Ishikawa (cell line): Measurements from ENCODE around the gene GPATCH3.

Experiments used
- CEBPB ChIP-seq: IDR thresholded peaks from 2 replicates; pipeline ENCODE4 v1.6.1; 2012
- CREB1 ChIP-seq: IDR thresholded peaks from 2 replicates; pipeline ENCODE4 v1.6.1; 2012; ENCODE audit warnings: low read depth
- EGR1 ChIP-seq: IDR thresholded peaks from 2 replicates; pipeline ENCODE4 v1.6.1; 2012
- EP300 ChIP-seq: IDR thresholded peaks from 2 replicates; pipeline ENCODE4 v1.6.1; 2012; ENCODE audit warnings: borderline replicate concordance
- FOXM1 ChIP-seq: IDR thresholded peaks from 2 replicates; pipeline ENCODE4 v1.6.1; 2012; ENCODE audit warnings: low read depth, borderline replicate concordance
- NFIC ChIP-seq: IDR thresholded peaks from 2 replicates; pipeline ENCODE4 v1.6.1; 2012
- RAD21 ChIP-seq: IDR thresholded peaks from 2 replicates; pipeline ENCODE4 v1.6.1; 2012; ENCODE audit warnings: low read depth
- TAF1 ChIP-seq: IDR thresholded peaks from 2 replicates; pipeline ENCODE4 v1.6.1; 2012; ENCODE audit warnings: low read depth, mild to moderate bottlenecking
- TCF12 ChIP-seq: IDR thresholded peaks from 2 replicates; pipeline ENCODE4 v1.6.1; 2012; ENCODE audit warnings: low read depth
- TEAD4 ChIP-seq: IDR thresholded peaks from 2 replicates; pipeline ENCODE4 v1.6.1; 2012
- YY1 ChIP-seq: IDR thresholded peaks from 2 replicates; pipeline ENCODE4 v1.6.1; 2012; ENCODE audit warnings: low read depth
- ZBTB7A ChIP-seq: IDR thresholded peaks from 2 replicates; pipeline ENCODE4 v1.6.1; 2012; ENCODE audit warnings: low read depth
- TF ChIP-seq, protein P1 (sequence below): IDR thresholded peaks from 2 replicates; pipeline ENCODE4 v1.6.1; 2012
- TF ChIP-seq, protein P2 (sequence below): IDR thresholded peaks from 2 replicates; pipeline ENCODE4 v1.6.1; 2012
- TF ChIP-seq, protein P3 (sequence below): IDR thresholded peaks from 2 replicates; pipeline ENCODE4 v1.6.1; 2012; ENCODE audit warnings: low read depth, mild to moderate bottlenecking

The GPATCH3 gene

DNA sequence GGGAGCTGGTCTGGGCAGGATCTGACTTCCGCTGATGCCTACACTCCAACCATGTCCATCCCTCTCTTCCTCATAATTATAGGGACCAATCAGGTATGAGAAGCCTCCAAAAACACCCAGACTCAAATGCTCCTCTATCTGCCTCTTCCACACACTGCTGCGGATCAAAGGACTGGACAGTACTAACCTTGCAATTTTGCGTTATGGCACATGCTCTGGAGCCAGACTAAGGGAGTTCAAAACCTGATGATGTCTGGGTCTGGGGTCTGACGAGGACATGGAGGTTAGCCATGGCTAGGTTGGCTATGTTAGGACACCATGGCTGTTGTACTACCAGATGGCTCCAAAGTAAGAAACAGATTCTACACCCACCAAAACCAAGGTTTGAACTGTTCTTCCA is 20.5 kb downstream of the GPATCH3 start:
- TF ChIP-seq NFIC (no peak), EP300 (no peak), RAD21 (no peak), CEBPB (no peak)
- TF ChIP-seq, protein P1, sequence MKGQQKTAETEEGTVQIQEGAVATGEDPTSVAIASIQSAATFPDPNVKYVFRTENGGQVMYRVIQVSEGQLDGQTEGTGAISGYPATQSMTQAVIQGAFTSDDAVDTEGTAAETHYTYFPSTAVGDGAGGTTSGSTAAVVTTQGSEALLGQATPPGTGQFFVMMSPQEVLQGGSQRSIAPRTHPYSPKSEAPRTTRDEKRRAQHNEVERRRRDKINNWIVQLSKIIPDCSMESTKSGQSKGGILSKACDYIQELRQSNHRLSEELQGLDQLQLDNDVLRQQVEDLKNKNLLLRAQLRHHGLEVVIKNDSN, result no peak

DNA sequence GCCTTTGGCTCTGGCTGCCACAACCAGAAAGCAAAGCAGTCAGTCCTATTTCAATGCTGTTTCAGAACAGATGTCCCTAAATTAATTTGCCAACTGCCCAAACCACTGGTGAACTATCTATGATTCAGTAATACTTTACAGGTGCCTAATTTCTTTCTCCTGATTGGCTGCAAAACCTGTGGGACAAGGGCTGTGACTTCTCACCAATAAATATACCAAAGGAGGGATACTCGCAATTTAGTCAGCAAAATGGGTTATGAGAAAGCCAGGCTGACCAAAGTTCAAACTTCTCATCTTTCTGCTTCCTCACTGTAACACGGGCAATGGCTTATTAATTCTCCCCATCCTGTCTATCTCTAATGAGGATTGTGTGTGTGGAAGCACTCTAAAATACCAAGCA is 22.9 kb downstream of the GPATCH3 start:
- TF ChIP-seq EGR1, result no peak
- no peak for TF ChIP-seq EP300
- no peak for TF ChIP-seq RAD21
- TF ChIP-seq, protein P2, sequence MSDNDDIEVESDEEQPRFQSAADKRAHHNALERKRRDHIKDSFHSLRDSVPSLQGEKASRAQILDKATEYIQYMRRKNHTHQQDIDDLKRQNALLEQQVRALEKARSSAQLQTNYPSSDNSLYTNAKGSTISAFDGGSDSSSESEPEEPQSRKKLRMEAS, result no peak
- no peak for TF ChIP-seq CEBPB
- no peak for TF ChIP-seq TEAD4

DNA sequence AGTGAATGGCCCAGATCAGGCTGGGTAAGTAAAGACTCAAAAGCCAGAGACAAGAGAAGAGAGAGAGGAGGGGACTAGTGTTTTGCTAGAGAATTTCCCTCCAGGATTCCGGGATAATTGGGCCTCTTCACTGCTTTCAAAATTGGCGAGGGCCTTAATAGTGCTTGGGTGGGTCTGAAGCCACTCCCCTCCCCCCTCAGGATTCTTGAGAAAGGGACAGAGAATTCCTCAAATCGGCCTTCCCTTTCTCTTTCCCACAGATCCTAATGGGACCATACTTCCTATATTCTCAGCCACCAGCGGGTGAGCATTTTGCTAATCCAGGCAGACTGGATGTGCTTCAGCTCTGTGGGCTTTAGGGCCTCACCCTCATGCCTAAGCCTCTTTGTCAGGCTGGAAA is 25.4 kb downstream of the GPATCH3 start:
- TF ChIP-seq ZBTB7A (no peak), RAD21 (no peak), NFIC (no peak), YY1 (no peak), TEAD4 (no peak), FOXM1 (no peak), EGR1 (no peak), CEBPB (no peak), TAF1 (no peak), TCF12 (no peak), CREB1 (no peak)
- TF ChIP-seq, protein P2, result no peak
- TF ChIP-seq, protein P1, result no peak
- TF ChIP-seq, protein P3, sequence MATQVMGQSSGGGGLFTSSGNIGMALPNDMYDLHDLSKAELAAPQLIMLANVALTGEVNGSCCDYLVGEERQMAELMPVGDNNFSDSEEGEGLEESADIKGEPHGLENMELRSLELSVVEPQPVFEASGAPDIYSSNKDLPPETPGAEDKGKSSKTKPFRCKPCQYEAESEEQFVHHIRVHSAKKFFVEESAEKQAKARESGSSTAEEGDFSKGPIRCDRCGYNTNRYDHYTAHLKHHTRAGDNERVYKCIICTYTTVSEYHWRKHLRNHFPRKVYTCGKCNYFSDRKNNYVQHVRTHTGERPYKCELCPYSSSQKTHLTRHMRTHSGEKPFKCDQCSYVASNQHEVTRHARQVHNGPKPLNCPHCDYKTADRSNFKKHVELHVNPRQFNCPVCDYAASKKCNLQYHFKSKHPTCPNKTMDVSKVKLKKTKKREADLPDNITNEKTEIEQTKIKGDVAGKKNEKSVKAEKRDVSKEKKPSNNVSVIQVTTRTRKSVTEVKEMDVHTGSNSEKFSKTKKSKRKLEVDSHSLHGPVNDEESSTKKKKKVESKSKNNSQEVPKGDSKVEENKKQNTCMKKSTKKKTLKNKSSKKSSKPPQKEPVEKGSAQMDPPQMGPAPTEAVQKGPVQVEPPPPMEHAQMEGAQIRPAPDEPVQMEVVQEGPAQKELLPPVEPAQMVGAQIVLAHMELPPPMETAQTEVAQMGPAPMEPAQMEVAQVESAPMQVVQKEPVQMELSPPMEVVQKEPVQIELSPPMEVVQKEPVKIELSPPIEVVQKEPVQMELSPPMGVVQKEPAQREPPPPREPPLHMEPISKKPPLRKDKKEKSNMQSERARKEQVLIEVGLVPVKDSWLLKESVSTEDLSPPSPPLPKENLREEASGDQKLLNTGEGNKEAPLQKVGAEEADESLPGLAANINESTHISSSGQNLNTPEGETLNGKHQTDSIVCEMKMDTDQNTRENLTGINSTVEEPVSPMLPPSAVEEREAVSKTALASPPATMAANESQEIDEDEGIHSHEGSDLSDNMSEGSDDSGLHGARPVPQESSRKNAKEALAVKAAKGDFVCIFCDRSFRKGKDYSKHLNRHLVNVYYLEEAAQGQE, result no peak

DNA sequence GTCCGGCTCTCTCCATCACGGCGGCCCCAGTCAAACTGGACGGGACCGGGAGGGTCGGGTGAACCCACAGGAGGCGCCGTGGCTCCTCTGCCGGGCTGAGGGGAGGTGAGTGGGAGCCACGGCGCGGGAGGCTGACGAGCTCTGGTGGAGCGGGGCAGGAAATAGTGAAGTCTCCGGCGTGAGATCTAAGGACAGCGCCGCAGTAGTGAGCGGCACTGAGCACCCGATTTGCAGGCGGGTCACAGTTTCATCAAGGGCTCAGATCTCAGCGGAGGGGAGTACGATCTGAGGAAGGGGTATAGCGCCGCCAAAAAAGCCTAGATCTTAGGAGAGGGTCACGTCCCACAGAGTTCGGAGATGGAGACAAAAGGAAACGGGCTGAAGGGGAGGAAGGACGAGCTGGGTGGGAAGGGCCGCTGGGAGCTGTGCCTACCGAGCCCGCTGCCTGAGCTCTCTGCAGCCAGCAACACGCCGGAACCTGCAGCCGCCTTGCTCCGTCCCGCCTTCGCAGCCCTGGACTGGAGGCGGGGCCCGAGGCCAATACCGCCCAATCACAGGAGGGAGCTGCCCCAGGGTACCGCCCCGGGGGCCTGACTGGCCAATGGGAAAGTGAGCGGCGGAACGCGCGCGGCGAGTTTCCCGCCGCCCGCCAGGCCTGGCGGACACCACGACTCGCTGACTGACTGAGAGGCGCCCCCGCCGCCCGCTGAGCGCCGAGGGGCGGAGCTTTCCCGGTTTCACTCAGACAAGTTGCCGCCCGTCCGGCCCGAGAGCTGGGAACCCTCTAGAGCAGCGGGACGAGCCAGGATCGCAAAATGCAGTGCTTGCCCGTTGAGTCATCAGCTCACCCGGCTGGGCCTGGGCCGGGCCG is 35.4 kb downstream of the GPATCH3 start:
- TF ChIP-seq YY1, result 0 out of 2 replicates have a peak, but pooled peaks have one; percentile 33
- TF ChIP-seq, protein P2, result peak; percentile 81
- peak; percentile 42; the same call in 1 of the 2 replicates for TF ChIP-seq TCF12
- TF ChIP-seq RAD21, result no peak; the same call in 1 of the 2 replicates
- TF ChIP-seq NFIC, result no peak; the same call in none of the 2 replicates
- TF ChIP-seq TAF1, result peak; percentile 71

DNA sequence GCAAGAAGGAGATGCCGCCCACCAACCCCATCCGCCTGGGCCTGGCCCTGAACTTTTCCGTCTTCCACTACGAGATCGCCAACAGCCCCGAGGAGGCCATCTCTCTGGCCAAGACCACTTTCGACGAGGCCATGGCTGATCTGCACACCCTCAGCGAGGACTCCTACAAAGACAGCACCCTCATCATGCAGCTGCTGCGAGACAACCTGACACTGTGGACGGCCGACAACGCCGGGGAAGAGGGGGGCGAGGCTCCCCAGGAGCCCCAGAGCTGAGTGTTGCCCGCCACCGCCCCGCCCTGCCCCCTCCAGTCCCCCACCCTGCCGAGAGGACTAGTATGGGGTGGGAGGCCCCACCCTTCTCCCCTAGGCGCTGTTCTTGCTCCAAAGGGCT is 36.6 kb downstream of the GPATCH3 start:
- TF ChIP-seq EGR1, result no peak
- TF ChIP-seq, protein P3, result no peak
- TF ChIP-seq TCF12, result no peak
- TF ChIP-seq TEAD4, result no peak
- no peak for TF ChIP-seq CEBPB
- TF ChIP-seq CREB1, result no peak
- no peak for TF ChIP-seq TAF1
- no peak for TF ChIP-seq NFIC
- TF ChIP-seq RAD21, result no peak
- no peak for TF ChIP-seq ZBTB7A
- TF ChIP-seq, protein P2, result no peak
- TF ChIP-seq, protein P1, result no peak
- TF ChIP-seq EP300, result no peak
- no peak for TF ChIP-seq YY1
- no peak for TF ChIP-seq FOXM1
